Measurements from ENCODE around the gene RASSF9.

RASSF9 gene

GRCh38 chr12:85836197-85837090, at the start of gene RASSF9:
Gene RASSF9, minus strand, starts transcription at chr12:85836409. Its CDS starts 208 bp downstream, at chr12:85836201.
- no peak for DNase-seq (ENCODE audit: low read depth)

- DNase-seq (ENCODE audit: low read depth): no peak
These were observed 47.6 kb upstream of the RASSF9 start for GRCh38 chr12:85883763-85884162.

- no peak for DNase-seq (ENCODE audit: low read depth)
These were observed 41.2 kb upstream of the RASSF9 start for GRCh38 chr12:85877459-85877858.

- DNase-seq (ENCODE audit: low read depth): no peak
These were observed 37.8 kb upstream of the RASSF9 start, which contains the start of gene NTS for GRCh38 chr12:85874031-85874461. Gene NTS, plus strand, starts transcription at chr12:85874295. Its CDS starts 109 bp downstream, at chr12:85874404.

- no peak for DNase-seq (ENCODE audit: low read depth)
These were observed 36.4 kb upstream of the RASSF9 start for GRCh38 chr12:85872497-85873091.

- no peak for DNase-seq (ENCODE audit: low read depth)
These were observed 31.0 kb upstream of the RASSF9 start for GRCh38 chr12:85866986-85867776.

- DNase-seq (ENCODE audit: low read depth): no peak
These were observed 29.7 kb upstream of the RASSF9 start for GRCh38 chr12:85865890-85866289.

- no peak for DNase-seq (ENCODE audit: low read depth)
These were observed 20.8 kb upstream of the RASSF9 start for GRCh38 chr12:85856966-85857365.

- DNase-seq (ENCODE audit: low read depth): no peak
These were observed 19.1 kb upstream of the RASSF9 start for GRCh38 chr12:85855305-85855704.

- DNase-seq (ENCODE audit: low read depth): no peak
These were observed 13.1 kb upstream of the RASSF9 start for GRCh38 chr12:85849344-85849743.

GRCh38 chr12:85843606-85844310, 7.5 kb upstream of the RASSF9 start:
- DNase-seq (ENCODE audit: low read depth): no peak

- no peak for DNase-seq (ENCODE audit: low read depth)
These were observed 598 bp downstream of the RASSF9 start for GRCh38 chr12:85835426-85836196.

GRCh38 chr12:85834378-85834777, 1.8 kb downstream of the RASSF9 start:
- DNase-seq (ENCODE audit: low read depth): no peak

GRCh38 chr12:85833579-85833978, 2.6 kb downstream of the RASSF9 start:
- no peak for DNase-seq (ENCODE audit: low read depth)

GRCh38 chr12:85831327-85831990, 4.8 kb downstream of the RASSF9 start:
- DNase-seq (ENCODE audit: low read depth): no peak

- DNase-seq (ENCODE audit: low read depth): no peak
These were observed 6.8 kb downstream of the RASSF9 start for GRCh38 chr12:85829391-85829790.

GRCh38 chr12:85828576-85828975, 7.6 kb downstream of the RASSF9 start:
- DNase-seq (ENCODE audit: low read depth): no peak

GRCh38 chr12:85825746-85826145, 10.5 kb downstream of the RASSF9 start:
- no peak for DNase-seq (ENCODE audit: low read depth)

GRCh38 chr12:85823436-85824180, 12.6 kb downstream of the RASSF9 start:
- DNase-seq (ENCODE audit: low read depth): no peak

GRCh38 chr12:85821759-85822158, 14.4 kb downstream of the RASSF9 start:
- DNase-seq (ENCODE audit: low read depth): no peak
